ENCODE measurements around the gene ANKRD11. TPM values are rescaled to one million over a fixed set of nuclear protein-coding genes. Genes with fewer than 3 reads are reported as not detected.

ANKRD11 gene
- total and polyA plus RNA-seq, 7 donors, result 30.6 to 161 (median 42.8) TPM

- Histone ChIP-seq H3K9me3 (no peaks in the 10 kb centered on the region), H3K27me3 (no peaks in the 10 kb centered on the region), H3K27ac (no peak overlapping the region), H3K4me3 (no peak overlapping the region), H3K4me1 (peaks cover 0 to 79% (median 58%) of the 10 kb centered on the region in 4 donors), H3K36me3 (no peaks in the 10 kb centered on the region)
- whole genome bisulfite sequencing, 2 donors, result 91 to 93% methylated on average over 5 of the region's 5 CpGs
- no peak for TF ChIP-seq EP300 (IDR thresholded peaks at IDR 0.05)
- TF ChIP-seq POLR2A (IDR thresholded peaks at IDR 0.05), result no peak
- TF ChIP-seq POLR2AphosphoS5 (IDR thresholded peaks at IDR 0.05), result no peak
- TF ChIP-seq CTCF (IDR thresholded peaks at IDR 0.05), result no peak
- intact Hi-C loops (cut with DNase I), result no loop called here
- DNase-seq, result no peak
These were observed 39.8 kb downstream of the ANKRD11 start for GRCh38 chr16:89450537-89450936.

GRCh38 chr16:89449726-89450335 is 40.5 kb downstream of the ANKRD11 start:
- Histone ChIP-seq H3K4me1 (peaks cover 0 to 80% (median 61%) of the 10 kb centered on the region in 4 donors), H3K36me3 (no peaks in the 10 kb centered on the region), H3K27me3 (no peaks in the 10 kb centered on the region), H3K9me3 (no peaks in the 10 kb centered on the region), H3K27ac (no peak overlapping the region), H3K4me3 (no peak overlapping the region)
- TF ChIP-seq EP300 (IDR thresholded peaks at IDR 0.05), result no peak
- no peak for TF ChIP-seq POLR2A (IDR thresholded peaks at IDR 0.05)
- no peak for TF ChIP-seq POLR2AphosphoS5 (IDR thresholded peaks at IDR 0.05)
- TF ChIP-seq CTCF (IDR thresholded peaks at IDR 0.05), result no peak
- WGBS, 2 donors, result 78 to 93% methylated on average over 3 of the region's 3 CpGs
- intact Hi-C loops (cut with DNase I), result no loop called here
- DNase-seq, result no peak

GRCh38 chr16:89448656-89449055 is 41.7 kb downstream of the ANKRD11 start:
- no peaks in the 10 kb centered on the region for H3K36me3 ChIP-seq
- TF ChIP-seq POLR2AphosphoS5 (IDR thresholded peaks at IDR 0.05) (no peak), POLR2A (IDR thresholded peaks at IDR 0.05) (no peak), CTCF (IDR thresholded peaks at IDR 0.05) (no peak)
- no peaks in the 10 kb centered on the region for H3K27me3 ChIP-seq
- DNase-seq, result no peak
- no peak overlapping the region for H3K27ac ChIP-seq
- intact Hi-C loops (cut with DNase I), result no loop called here
- WGBS, 2 donors, result 20 to 79% methylated on average over 10 of the region's 10 CpGs
- no peak overlapping the region for H3K4me3 ChIP-seq
- H3K9me3 ChIP-seq, result no peaks in the 10 kb centered on the region
- H3K4me1 ChIP-seq, result peaks cover 0 to 85% (median 66%) of the 10 kb centered on the region in 4 donors

GRCh38 chr16:89446975-89447293 is 43.4 kb downstream of the ANKRD11 start:
- H3K36me3 ChIP-seq, result no peaks in the 10 kb centered on the region
- no peaks in the 10 kb centered on the region for H3K27me3 ChIP-seq
- intact Hi-C loops (cut with DNase I), result no loop called here
- peaks cover 0 to 92% (median 76%) of the 10 kb centered on the region in 4 donors for H3K4me1 ChIP-seq
- no peak for TF ChIP-seq CTCF (IDR thresholded peaks at IDR 0.05)
- TF ChIP-seq POLR2A (IDR thresholded peaks at IDR 0.05), result no peak
- no peak for TF ChIP-seq POLR2AphosphoS5 (IDR thresholded peaks at IDR 0.05)
- TF ChIP-seq EP300 (IDR thresholded peaks at IDR 0.05), result no peak
- no peak for DNase-seq
- no peak overlapping the region for H3K4me3 ChIP-seq
- no peaks in the 10 kb centered on the region for H3K9me3 ChIP-seq
- H3K27ac ChIP-seq, result no peak overlapping the region
- 73 to 83% methylated on average over 6 of the region's 6 CpGs for WGBS, 2 donors
